Activated naive CD4-positive, alpha-beta T cell treated with Interleukin-2 at 50 U/mL for 16 hours (primary cell): ENCODE measurements around the gene LRRC56.
"Not testable (repeated sequence)": the region's sequence is repeated elsewhere in the genome, so short reads cannot be mapped to it uniquely, and the experiment has no call there.

Experiments used
- DNase-seq: peaks from one replicate; pipeline ENCODE4 v3.0.0-alpha.2; 2020

Gene LRRC56

GRCh38 chr11:501683-502287 lies 35.5 kb upstream of the LRRC56 start:
- DNase-seq, result no peak

GRCh38 chr11:502288-503178 lies 34.8 kb upstream of the LRRC56 start:
- DNase-seq, result no peak

DNA sequence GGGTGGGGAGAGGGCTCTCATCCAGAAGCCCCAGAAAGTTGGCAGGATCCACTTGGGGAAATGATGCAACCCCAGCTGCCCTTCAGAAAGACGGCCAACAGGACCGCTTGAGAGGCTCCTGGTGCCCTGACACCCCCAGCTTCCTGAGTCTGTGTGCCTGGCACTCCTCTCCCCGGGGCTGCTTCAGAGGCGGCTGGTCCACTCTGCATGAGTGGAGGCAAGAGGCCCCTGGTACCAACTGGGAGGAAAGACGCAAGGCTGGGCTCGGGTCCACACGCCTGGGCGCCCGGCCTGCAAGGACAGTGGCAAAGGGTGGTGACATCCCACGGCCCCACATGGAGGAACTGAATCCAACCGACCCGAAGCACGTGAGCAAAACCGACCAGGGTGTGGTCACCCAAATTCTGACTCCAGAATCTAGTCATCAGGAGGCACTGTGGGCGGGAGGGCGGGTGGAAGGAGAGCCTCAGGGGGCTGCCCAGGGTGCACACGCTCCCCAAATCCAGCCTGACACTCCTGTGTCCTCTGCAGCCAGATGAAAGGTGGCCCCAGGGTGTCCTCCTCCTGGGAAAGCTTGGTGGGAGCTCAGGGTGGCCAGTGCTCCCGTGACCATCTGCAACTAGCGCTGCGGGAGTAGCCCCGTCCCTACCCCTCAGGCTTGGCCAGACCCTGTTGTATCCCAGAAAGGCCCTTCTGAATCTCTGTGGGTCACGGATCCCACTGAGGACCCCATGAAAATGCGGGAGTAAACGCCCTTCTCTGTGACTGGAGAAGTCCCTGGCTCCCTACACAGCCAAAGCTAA lies 33.9 kb upstream of the LRRC56 start:
- peak; percentile 45 for DNase-seq

DNA sequence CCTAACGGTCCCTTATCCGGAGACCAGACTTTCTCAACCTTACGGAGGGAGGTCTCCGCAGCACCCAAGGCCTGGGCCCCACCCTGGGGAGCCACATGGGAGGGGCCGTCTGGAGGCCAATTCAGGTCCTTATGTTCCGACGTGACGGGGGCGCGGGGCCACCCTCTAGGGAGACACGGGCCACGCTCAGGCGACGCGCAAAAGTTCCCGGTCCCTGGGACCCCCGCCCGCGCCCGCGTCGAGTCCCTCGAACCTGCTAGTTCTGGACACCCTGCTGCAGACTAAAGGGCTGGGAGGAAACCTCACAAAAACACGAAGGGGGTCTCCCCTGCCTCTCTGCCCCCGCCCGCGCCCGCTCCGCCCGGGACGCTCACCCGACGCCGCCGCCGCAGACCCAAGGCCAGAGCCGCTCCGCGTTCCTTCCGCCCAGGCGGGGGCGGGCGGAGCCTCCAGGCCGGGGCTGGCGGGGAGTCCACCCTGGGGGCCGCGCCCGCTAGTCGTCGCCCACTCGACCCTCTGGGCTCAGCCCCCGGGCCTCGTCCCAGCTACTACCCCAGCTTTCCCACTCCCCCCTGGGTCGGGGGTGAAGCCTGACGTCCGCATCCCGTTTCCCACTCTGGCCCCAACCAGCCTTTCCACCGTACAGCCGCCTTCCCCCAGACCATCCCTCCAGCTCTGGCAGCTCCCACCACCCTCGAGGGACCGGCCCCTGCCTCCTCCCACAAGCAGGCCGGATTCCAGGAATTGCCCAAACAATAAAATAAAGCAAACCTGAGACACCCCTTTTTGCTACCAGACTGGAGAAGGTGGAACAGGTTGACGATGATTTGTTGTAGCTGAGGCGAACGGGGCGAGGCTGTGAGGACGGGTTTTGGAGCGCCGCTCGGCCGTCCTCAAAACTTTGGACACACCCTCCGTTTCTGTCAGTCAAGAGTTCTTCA lies 33.0 kb upstream of the LRRC56 start:
- DNase-seq, result no peak

DNA sequence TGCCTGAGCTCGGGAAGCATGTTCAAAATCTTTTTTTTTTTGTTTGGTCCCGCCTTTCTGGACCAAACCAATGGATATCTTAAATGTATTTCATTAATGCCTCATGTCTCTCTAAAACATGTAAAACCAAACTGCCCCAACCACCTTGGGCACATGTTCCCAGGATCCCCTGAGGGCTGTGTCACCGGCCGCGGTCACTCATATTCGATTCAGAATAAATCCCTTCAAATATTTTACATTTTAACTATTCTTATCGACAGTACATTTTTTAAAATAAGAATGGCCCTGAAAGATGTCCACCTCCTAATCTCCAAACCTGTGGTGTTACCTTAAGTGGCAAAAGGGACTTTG lies 32.4 kb upstream of the LRRC56 start:
- no peak for DNase-seq

DNA sequence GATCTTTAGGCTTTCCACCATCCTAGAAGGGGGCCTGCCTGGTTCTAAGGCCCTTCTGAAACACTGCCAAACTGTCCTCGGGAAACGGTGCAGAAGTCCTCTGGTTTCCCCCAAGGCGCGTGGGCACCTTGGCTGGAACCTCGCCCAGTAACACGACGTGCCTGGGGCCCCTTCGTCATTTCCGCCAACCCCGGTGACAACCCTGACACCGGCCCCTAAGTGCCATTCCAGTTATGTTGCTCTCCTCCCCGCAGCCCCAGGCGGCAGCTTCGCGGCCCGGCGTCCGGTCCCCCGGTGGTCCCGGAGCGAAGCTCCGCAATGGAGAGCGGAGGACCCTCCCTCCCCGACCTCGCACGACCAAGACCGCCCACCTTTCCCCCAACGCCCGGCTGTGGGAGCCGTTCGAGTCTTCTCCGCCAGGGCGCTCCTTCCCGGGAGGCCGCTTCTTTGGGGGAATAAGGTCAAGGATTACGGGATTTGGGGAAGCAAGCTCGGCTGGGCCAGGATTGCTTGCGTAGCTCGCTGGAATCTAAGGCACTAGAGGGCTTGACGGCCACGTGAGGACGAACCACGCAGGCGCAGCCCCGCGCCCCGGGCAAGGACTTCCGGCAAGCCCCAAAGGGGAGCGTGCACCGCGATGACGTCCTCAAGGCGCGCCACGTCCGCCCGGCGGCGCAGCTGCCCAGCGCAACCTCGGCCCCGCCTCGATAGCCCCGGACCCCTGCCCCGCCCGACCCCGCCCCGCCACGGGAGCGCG lies 30.9 kb upstream of the LRRC56 start:
- DNase-seq, result peak; percentile 97

DNA sequence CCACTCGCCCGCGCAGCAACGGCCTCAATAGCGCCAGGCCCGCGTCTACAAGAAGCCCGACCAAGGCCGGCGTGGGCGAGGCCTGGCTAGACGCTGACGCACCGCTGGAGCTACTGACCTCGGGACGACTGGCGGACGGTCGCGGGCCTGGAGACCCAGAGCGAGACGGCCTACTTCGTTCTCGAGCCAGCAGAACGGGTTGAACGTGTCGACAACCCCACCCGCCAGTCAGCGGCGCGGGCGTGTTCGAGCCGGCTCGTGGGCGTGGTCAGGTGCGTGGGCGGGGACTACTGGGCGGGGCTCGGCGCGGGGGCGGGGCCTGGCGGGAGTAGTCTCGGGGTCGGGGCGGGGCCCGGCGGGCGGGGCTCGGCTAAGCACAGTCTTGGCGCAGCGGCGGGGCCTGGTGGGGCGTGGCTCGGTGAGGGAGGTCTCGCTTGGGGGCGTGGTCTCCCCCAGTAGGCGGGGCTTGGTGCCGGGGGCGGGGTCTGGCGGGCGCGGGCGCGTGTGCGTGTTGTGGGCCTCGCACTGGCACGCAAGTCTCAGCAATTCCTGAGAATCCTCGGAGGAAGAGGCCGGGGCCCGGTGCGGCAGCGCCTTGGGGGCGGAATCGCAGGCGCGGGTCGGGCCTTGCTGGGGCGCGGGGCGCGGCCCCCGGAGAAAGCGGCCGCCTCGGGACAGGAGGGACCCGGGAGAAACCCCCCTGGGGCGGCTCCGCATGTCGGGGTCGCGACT lies 30.2 kb upstream of the LRRC56 start, which contains the start of gene RNH1:
TSS of gene RNH1 (minus strand) at position 248 of the 732 bp plus-strand sequence. CDS start 5,080 bp downstream, outside the sequence.
- peak; percentile 97 for DNase-seq

GRCh38 chr11:507727-508515 lies 29.4 kb upstream of the LRRC56 start:
- DNase-seq, result no peak

- no peak for DNase-seq
These were observed 28.4 kb upstream of the LRRC56 start for GRCh38 chr11:508956-509355.

- DNase-seq, result no peak
These were observed 24.3 kb upstream of the LRRC56 start for GRCh38 chr11:512761-513595.

DNA sequence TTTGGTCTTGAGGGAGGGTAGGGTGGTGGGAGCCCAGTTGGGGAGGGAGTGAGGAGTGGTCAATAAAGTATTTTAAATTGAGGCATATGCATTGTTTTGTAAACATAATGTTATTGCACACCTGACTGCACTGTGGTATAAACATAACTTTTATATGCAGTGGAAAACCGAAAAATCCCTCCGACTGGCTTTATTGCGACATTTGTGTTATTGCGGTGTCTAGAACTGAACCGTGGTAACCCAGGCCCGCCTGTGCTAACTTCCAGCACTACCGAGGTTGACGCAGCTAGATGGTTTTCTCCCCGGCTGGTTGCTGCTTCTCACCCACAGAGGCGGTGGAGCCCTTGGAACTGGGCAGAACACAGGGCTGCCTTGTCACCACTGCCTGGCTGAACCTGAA lies 22.7 kb upstream of the LRRC56 start:
- no peak for DNase-seq

GRCh38 chr11:515131-515530 lies 22.2 kb upstream of the LRRC56 start:
- no peak for DNase-seq

DNA sequence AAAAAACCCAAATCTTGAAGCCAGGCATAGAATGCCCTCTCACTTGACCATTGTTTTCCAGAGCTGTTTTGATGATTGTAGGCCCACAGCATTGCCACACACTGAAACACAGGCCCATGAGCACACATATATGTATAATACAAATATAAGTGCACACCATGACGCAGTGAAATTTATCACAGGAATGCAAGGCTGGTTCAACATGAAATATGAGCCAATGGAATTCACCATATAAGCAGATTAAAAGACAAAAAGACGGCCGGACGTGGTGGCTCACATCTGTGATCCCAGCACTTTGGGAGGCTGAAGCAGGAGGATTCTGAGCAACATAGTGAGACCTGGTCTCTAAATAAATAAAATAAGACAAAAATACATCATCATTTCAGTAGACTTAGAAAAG lies 20.9 kb upstream of the LRRC56 start:
- no peak for DNase-seq

DNA sequence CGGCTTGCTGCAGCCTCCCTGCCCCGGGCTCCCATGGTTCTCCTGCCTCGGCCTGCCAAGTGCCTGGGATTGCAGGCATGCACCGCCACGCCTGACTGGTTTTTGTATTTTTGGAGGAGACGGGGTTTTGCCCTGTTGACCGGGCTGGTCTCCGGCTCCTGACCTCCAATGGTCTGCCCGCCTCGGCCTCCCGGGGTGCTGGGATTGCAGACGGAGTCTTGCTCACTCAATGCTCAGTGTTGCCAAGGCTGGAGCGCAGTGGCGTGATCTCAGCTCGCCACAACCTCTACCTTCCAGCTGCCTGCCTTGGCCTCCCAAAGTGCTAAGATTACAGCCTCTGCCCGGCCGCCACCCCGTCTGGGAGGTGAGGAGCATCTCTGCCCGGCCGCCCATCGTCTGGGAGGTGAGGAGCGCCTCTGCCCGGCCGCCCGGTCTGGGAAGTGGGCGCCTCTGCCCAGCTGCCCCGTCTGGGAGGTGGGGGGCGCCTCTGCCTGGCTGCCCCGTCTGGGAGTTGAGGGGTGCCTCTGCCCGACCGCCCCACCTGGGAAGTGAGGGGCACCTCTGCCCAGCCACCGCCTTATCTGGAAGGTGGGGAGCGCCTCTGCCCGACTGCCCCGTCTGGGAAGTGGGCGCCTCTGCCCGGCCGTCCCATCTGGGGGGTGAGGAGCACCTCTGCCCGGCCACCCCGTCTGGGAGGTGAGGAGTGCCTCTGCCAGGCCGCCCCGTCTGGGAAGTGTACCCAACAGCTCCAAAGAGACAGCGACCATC lies 20.2 kb upstream of the LRRC56 start:
- not testable (repeated sequence) for DNase-seq

DNA sequence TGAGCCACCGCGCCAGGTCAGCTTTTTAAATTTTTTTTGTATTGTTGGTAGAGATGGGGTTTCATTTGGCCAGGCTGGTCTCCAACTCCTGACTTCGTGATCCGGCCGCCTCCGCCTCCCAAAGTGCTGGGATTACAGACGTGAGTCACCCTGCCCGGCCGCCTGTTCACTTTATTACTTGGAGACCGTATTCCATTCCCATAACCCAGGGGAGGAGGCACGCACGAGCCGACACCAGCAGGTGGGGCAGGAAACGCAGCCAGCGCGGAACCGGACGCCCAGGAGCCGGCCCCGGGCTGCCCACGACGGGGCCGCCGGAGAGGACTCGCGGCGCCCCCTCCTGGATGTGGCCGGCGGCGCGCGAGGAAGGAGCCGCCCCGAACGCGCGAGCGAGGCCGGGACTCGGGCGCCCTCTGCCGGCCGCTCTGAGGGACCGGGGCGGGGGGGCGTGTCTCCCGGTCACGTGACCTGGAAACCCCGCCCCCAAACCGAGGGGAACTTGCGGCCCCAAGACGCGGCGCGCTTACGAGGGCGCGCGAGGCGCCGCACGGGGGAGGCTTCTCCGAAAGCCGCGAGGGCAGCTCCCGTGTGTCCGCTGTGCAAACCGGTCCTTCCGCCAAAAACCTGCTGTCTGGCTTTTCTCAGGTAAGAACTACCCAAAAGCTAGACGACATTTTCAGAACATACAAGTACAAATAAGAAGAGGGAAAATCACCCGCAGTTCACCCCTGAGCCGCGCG lies 18.7 kb upstream of the LRRC56 start:
- DNase-seq, result peak; percentile 86

DNA sequence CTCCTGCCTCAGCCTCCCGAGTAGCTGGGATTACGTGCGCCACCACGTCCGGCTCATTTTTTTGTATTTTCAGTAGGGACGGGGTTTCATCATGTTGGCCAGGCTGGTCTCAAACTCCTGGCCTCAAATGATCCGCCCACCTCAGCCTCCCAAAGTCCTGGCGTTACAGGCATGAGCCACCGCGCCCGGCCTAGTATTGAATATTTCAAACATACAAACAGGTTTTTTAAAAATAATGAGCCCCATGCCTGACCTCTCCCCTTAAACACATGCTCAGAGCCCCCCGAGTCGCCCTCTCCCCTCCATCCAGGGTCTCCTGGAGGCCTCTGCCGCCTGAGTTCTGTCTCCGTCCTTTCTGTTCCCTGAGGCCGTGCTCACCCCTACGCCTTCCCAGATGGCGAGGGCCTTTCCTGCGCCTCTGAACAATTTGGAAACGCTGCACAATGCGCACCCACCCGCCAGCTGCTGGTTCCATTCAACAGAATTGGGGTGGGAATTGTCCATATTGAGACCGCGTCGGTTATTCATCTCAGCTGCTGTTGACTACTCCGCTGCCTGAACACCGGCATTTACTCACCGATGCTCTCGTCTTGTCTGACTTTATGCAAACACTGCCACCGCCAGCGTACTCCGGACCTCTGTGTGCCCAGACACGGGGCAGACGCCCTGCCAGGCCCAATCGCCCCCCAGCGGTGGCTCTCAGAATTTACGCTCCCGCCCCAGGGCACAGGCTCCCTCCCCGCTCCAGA lies 16.7 kb upstream of the LRRC56 start:
- DNase-seq, result no peak

DNA sequence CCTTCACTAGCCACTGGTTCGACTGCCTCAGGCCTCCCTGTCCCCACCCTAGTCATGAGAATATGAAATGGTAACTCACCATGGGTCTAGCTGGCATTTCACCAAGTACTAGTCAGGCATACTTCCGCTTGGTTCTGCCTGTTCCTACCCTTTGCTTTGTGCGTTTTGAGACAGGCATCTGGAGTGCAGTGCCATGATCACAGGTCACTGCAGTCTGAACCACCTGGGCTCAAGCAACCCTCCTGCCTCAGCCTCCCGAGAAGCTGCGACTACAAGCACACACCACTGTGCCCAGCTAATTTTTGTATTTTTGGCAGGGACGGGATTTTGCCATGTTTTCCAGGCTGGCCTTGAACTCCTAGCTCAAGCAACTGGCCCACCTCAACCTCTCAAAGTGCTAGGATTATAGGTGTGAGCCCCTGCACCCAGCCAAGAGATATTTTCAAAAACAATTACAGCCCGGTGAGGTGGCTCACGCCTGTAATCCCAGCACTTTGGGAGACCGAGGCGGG lies 16.1 kb upstream of the LRRC56 start:
- DNase-seq, result no peak
